Right forelimb (tissue), 1 donor: ENCODE results near the gene LYPD3.
"Not testable (repeated sequence)": the region's sequence is repeated elsewhere in the genome, so short reads cannot be mapped to it uniquely, and the experiment has no call there.

Source experiments
- DNase-seq: peaks from one replicate; pipeline ENCODE4 v3.0.0-alpha.2; 2018

LYPD3 gene

GRCh38 chr19:43465468-43466120, at the start of gene LYPD3:
Gene LYPD3, minus strand, starts transcription at chr19:43465608. Its CDS starts 37 bp downstream, at chr19:43465571.
- DNase-seq: no peak

GRCh38 chr19:43512399-43512798, 47.0 kb upstream of the LYPD3 start:
- not testable (repeated sequence) for DNase-seq

- DNase-seq: no peak
Observed at GRCh38 chr19:43511324-43511723, 45.9 kb upstream of the LYPD3 start.

- no peak for DNase-seq
Observed at GRCh38 chr19:43510713-43511112, 45.3 kb upstream of the LYPD3 start.

GRCh38 chr19:43507880-43508279, 42.5 kb upstream of the LYPD3 start:
- no peak for DNase-seq

GRCh38 chr19:43506629-43507028, 41.2 kb upstream of the LYPD3 start:
- no peak for DNase-seq

GRCh38 chr19:43505941-43506340, 40.5 kb upstream of the LYPD3 start:
- no peak for DNase-seq

- DNase-seq: no peak
Observed at GRCh38 chr19:43505186-43505456, 39.7 kb upstream of the LYPD3 start.

GRCh38 chr19:43504426-43505185, 39.2 kb upstream of the LYPD3 start, which contains the start of gene PHLDB3:
Gene PHLDB3, minus strand, starts transcription at chr19:43504746. Its CDS starts 628 bp downstream, at chr19:43504118.
- DNase-seq: no peak

GRCh38 chr19:43503501-43504425, 38.4 kb upstream of the LYPD3 start:
- peak; percentile 95 for DNase-seq

GRCh38 chr19:43502419-43502976, 37.1 kb upstream of the LYPD3 start:
- no peak for DNase-seq

- DNase-seq: no peak
Observed at GRCh38 chr19:43501661-43502418, 36.4 kb upstream of the LYPD3 start.

GRCh38 chr19:43499042-43499441, 33.6 kb upstream of the LYPD3 start:
- DNase-seq: no peak

- DNase-seq: no peak
Observed at GRCh38 chr19:43498233-43498842, 32.9 kb upstream of the LYPD3 start.

GRCh38 chr19:43496960-43497359, 31.6 kb upstream of the LYPD3 start:
- no peak for DNase-seq

GRCh38 chr19:43495082-43495481, 29.7 kb upstream of the LYPD3 start:
- DNase-seq: no peak

GRCh38 chr19:43490759-43491158, 25.4 kb upstream of the LYPD3 start:
- DNase-seq: no peak

- no peak for DNase-seq
Observed at GRCh38 chr19:43489979-43490599, 24.7 kb upstream of the LYPD3 start.

- no peak for DNase-seq
Observed at GRCh38 chr19:43489310-43489709, 23.9 kb upstream of the LYPD3 start.

GRCh38 chr19:43488179-43488578, 22.8 kb upstream of the LYPD3 start:
- DNase-seq: no peak

- no peak for DNase-seq
Observed at GRCh38 chr19:43486412-43486811, 21.0 kb upstream of the LYPD3 start.
